Measurements from ENCODE around the gene CEP63. TPM values are rescaled to one million over a fixed set of nuclear protein-coding genes. Genes with fewer than 3 reads are reported as not detected.

The CEP63 gene
- total RNA-seq, 1 donor from 2014 or later = 20.6 TPM

DNA sequence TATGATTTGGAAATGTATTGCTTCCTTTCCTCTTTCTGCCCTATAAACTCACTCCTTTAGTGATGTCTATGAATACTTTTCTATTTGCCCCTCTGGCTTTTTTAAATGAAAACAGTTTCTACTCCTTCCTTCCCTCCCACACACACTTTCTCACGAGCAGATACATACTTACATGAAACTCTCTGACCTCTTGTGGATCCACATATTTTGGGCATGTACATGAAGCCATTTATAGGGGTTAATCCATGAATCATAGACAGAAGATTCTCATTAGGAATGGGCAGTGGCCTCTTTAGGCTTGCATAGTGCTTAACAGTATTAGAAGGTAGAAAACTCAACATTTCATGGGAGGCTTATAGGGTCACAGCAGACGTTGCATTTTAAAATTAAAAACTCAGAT, 24.9 kb upstream of the CEP63 start:
- H3K4me1 ChIP-seq = peaks cover 12% of the 10 kb centered on the region
- no peaks in the 10 kb centered on the region for H3K9me3 ChIP-seq
- intact Hi-C loops (cut with DNase I) = no loop called here
- TF ChIP-seq CTCF (IDR thresholded peaks at IDR 0.05) = no peak
- no peaks in the 10 kb centered on the region for H3K27me3 ChIP-seq (ENCODE audit: low read depth)
- H3K27ac ChIP-seq = peak overlapping the region; percentile 79
- H3K36me3 ChIP-seq = no peaks in the 10 kb centered on the region
- no peak for DNase-seq
- ATAC-seq = no peak
- no peak overlapping the region for H3K4me3 ChIP-seq

DNA sequence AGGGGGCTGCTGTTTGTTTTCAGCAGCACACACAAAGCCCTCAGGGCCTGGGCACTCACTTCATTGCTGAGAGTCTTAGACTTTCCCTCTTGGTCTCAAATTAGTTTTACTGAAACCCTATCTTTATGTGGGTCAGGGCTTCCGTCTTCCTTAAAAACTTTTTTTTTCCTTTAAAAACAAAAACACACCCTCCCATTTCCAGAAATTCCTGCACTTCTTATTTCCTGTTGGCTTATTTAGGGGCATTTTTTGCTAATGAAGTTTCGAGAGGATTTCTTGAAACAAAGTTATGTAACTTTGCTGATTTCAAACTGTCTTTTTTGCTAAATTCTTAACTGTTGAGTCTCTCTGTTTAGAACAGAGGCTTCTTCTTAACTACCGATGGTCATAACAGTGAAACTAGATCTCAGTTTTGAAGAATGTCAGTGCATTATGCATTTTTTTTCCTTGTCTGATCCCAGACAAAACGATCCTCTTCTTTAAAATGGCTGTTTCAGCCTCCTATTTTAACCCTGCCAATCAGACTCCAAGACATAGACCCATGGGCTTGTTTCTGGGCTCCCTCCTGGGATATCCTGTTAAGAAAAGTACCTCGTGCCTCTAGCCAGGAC, 23.4 kb upstream of the CEP63 start:
- DNase-seq (no peak), ATAC-seq (peak in 1 of 2 donors; percentile 42)
- Histone ChIP-seq H3K36me3 (no peaks in the 10 kb centered on the region), H3K27ac (peak overlapping the region; percentile 79), H3K4me3 (no peak overlapping the region), H3K27me3 (ENCODE audit: low read depth) (no peaks in the 10 kb centered on the region), H3K4me1 (peaks cover 12% of the 10 kb centered on the region), H3K9me3 (no peaks in the 10 kb centered on the region)
- intact Hi-C loops (cut with DNase I) = no loop called here
- no peak for TF ChIP-seq CTCF (IDR thresholded peaks at IDR 0.05)

DNA sequence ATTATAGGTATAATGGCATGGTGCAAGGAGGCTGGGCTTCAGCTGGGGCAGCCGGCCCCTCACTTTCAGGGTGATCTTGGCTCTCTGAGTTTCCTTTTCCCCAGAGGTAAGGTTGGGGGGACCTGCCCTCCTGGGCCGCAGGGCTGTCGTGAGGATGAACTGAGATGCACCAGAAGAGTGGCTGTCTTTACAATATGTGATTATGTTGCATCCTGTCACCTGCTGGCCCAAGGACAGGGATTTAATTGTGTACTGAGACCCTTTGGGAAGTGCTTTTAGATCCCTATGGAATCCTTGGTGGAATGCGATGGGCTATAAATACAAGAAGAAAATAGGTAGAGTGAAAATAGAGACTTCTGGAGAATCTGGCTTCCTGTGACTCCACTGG, 22.2 kb upstream of the CEP63 start:
- Histone ChIP-seq H3K36me3 (no peaks in the 10 kb centered on the region), H3K27ac (peak overlapping the region; percentile 79), H3K4me3 (no peak overlapping the region), H3K9me3 (no peaks in the 10 kb centered on the region), H3K4me1 (peaks cover 12% of the 10 kb centered on the region), H3K27me3 (ENCODE audit: low read depth) (no peaks in the 10 kb centered on the region)
- ATAC-seq (no peak), DNase-seq (no peak)
- intact Hi-C loops (cut with DNase I) = no loop called here
- TF ChIP-seq CTCF (IDR thresholded peaks at IDR 0.05) = no peak

GRCh38 chr3:134464064-134464688, 21.7 kb upstream of the CEP63 start:
- Histone ChIP-seq H3K9me3 (no peaks in the 10 kb centered on the region), H3K27me3 (ENCODE audit: low read depth) (no peaks in the 10 kb centered on the region), H3K36me3 (no peaks in the 10 kb centered on the region), H3K27ac (peak overlapping the region; percentile 79), H3K4me1 (peaks cover 12% of the 10 kb centered on the region), H3K4me3 (no peak overlapping the region)
- intact Hi-C loops (cut with DNase I) = no loop called here
- no peak for TF ChIP-seq CTCF (IDR thresholded peaks at IDR 0.05)
- no peak for DNase-seq
- ATAC-seq = peak; percentile 47 to 63

GRCh38 chr3:134464689-134465365, 21.0 kb upstream of the CEP63 start:
- ATAC-seq (peak in 1 of 2 donors; percentile 16), DNase-seq (no peak)
- intact Hi-C loops (cut with DNase I) = no loop called here
- Histone ChIP-seq H3K36me3 (no peaks in the 10 kb centered on the region), H3K27me3 (ENCODE audit: low read depth) (no peaks in the 10 kb centered on the region), H3K9me3 (no peaks in the 10 kb centered on the region), H3K27ac (peak overlapping the region; percentile 79), H3K4me1 (peaks cover 12% of the 10 kb centered on the region), H3K4me3 (no peak overlapping the region)
- TF ChIP-seq CTCF (IDR thresholded peaks at IDR 0.05) = no peak
